Activated naive CD8-positive, alpha-beta T cell treated with anti-CD3 and anti-CD28 coated beads for 36 hours (primary cell): ENCODE data around the gene MED16. TPM values are rescaled to one million over a fixed set of nuclear protein-coding genes. Genes with fewer than 3 reads are reported as not detected.
"Not testable (repeated sequence)": the region's sequence is repeated elsewhere in the genome, so short reads cannot be mapped to it uniquely, and the experiment has no call there.

Experiments used
- DNase-seq: peaks from one replicate; pipeline ENCODE4 v3.0.0; 2021
- H3K27ac Mint-ChIP-seq: one replicate; pipeline ENCODE4 v1.8.0; 2022; ENCODE audit warnings: mild to moderate bottlenecking, moderate library complexity, mixed read lengths
- H3K27me3 Mint-ChIP-seq: one replicate; pipeline ENCODE4 v1.8.0; 2022; ENCODE audit warnings: mild to moderate bottlenecking, mixed read lengths
- H3K36me3 Mint-ChIP-seq: one replicate; pipeline ENCODE4 v1.8.0; 2021; ENCODE audit warnings: mild to moderate bottlenecking, mixed read lengths
- H3K4me1 Mint-ChIP-seq: one replicate; pipeline ENCODE4 v1.8.0; 2021; ENCODE audit warnings: mixed read lengths
- H3K4me3 Mint-ChIP-seq: one replicate; pipeline ENCODE4 v1.8.0; 2022; ENCODE audit warnings: mild to moderate bottlenecking, moderate library complexity, mixed read lengths
- H3K9me3 Mint-ChIP-seq: one replicate; pipeline ENCODE4 v1.8.0; 2022; ENCODE audit warnings: mixed read lengths
- total RNA-seq, 2 experiments: library from RNA; stranded (reverse); gene quantifications; one replicate each; pipeline ENCODE4 v1.2.3, GENCODE V29; 2021

Gene MED16
- total RNA-seq, 2 experiments from 2014 or later: 39.8 to 40.3 TPM

DNA sequence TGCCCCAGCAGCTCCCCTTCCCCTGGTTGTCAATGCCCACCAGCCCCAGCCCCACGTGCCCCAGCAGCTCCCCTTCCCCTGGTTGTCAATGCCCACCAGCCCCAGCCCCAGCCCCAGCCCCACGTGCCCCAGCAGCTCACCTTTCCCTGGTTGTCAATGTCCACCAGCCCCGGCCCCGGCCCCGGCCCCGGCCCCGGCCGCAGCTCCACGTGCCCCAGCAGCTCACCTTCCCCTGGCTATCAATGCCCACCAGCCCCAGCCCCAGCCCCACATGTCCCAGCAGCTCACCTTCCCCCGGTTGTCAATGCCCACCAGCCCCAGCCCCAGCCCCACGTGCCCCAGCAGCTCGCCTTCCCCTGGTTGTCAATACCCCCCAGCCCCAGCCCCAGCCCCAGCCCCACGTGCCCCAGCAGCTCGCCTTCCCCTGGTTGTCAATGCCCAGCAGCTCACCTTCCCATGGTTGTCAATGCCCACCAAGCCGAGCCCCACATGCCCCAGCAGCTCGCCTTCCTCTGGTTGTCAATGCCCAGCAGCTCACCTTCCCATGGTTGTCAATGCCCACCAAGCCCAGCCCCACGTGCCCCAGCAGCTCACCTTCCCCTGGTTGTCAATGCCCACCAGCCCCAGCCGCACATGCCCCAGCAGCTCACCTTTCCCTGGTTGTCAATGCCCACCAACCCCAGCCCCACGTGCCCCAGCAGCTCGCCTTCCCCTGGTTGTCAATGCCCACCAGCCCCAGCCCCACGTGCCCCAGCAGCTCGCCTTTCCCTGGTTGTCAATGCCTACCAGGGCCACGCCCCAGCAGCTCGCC lies 14.0 kb downstream of the MED16 start:
- H3K9me3 Mint-ChIP-seq, H3K27ac Mint-ChIP-seq, H3K4me3 Mint-ChIP-seq: not testable (repeated sequence)

DNA sequence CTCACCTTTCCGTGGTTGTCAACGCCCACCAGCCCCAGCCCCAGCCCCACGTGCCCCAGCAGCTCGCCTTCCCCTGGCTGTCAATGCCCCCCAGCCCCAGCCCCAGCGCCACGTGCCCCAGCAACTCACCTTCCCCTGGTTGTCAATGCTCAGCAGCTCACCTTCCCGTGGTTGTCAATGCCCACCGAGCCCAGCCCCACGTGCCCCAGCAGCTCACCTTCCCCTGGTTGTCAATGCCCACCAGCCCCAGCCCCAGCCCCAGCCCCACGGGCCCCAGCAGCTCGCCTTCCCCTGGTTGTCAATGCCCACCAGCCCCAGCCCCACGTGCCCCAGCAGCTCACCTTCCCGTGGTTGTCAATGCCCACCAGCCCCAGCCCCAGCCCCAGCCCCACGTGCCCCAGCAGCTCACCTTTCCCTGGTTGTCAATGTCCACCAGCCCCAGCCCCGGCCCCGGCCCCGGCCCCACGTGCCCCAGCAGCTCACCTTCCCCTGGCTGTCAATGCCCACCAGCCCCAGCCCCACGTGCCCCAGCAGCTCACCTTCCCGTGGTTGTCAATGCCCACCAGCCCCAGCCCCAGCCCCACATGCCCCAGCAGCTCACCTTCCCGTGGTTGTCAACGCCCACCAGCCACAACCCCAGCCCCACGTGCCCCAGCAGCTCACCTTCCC lies 14.9 kb downstream of the MED16 start:
- not testable (repeated sequence) for H3K4me1 Mint-ChIP-seq, H3K27ac Mint-ChIP-seq, DNase-seq, H3K36me3 Mint-ChIP-seq, H3K4me3 Mint-ChIP-seq, H3K9me3 Mint-ChIP-seq, H3K27me3 Mint-ChIP-seq

More for the DNA sequence above, 14.0 kb downstream of the MED16 start:
- DNase-seq, H3K36me3 Mint-ChIP-seq, H3K4me1 Mint-ChIP-seq, H3K27me3 Mint-ChIP-seq: not testable (repeated sequence)

DNA sequence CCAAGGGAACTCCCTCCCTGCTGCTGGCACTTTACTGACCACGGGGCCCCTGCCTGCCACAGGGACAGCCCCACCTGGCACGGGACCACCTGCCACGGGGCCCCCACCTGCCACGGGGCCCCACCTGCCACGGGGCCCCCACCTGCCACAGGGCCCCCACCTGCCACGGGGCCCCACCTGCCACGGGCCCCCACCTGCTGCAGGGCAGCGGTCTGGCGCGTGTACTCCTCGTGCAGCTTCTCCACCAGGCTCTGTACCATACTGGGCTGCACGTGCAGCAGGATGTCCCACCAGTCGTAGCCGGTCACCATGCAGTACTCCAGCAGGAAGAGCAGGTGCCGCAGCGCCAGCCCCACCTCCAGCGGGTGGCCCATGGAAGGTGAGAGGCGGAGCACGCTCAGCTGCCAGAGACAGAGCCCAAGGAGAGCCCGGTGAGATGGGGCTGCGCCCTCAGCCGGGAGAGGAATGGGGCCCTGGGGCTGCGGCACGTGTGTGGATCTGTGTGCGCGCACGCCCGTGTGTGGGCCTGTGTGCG lies 16.1 kb downstream of the MED16 start:
- peaks cover 8% of the 10 kb centered on the region for H3K4me1 Mint-ChIP-seq
- H3K27me3 Mint-ChIP-seq: no peaks in the 10 kb centered on the region

DNA sequence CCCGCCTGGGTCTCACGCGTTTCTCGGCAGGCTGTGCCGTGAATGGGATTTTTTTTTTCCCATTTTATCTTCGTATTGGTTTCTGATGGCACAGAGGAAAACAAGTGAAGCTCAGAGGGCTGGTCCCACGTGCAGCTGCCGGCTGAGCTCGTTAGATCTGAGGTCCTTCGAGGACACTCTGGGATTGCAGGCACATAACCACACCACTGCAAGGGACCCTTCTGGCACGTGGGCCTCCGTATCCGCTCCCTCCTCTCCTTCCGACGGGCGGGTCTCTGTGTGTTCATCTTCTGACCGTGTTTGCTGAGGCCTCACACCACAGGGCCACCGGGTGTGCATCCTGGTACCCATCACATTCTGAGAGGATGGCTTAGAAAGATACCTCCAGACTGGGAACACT lies 16.9 kb downstream of the MED16 start:
- Mint-ChIP-seq H3K27me3 (no peaks in the 10 kb centered on the region), H3K27ac (no peak overlapping the region), H3K36me3 (no peaks in the 10 kb centered on the region), H3K4me3 (no peak overlapping the region), H3K9me3 (no peaks in the 10 kb centered on the region), H3K4me1 (peaks cover 9% of the 10 kb centered on the region)
- DNase-seq: no peak

More for the DNA sequence above, 16.1 kb downstream of the MED16 start:
- H3K36me3 Mint-ChIP-seq: no peaks in the 10 kb centered on the region
- DNase-seq: no peak
- no peak overlapping the region for H3K27ac Mint-ChIP-seq
- no peak overlapping the region for H3K4me3 Mint-ChIP-seq
- no peaks in the 10 kb centered on the region for H3K9me3 Mint-ChIP-seq

DNA sequence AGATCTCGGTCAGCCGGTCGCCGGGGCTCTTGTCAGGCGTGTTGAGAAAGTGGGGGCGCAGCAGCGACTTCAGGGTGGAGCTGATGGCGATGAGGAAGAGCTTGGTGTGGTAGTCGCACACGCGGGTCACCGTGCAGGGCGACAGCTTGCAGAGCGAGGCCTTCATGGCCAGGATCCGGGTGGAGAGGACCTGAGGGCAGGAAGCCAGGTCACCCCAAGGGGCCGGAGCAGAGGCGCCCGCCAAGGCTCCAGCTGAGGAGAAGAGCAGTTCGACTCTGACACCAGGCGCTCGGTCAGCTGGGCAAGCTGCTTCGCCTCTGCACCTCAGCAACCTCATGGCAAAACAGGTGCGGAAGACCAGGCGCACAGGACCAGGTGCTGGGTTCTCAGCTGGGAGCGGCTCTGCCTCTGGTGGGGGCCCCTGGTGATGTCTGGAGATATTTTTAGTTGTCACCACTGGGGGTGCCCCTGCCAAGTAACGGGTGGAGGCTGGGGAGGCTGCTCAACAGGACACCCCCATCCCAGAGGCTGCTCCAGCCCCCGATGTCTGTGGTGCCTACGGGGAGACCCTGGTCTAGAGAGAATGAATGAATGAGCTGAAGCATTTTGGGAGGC lies 17.6 kb downstream of the MED16 start:
- Mint-ChIP-seq H3K27me3 (no peaks in the 10 kb centered on the region), H3K9me3 (no peaks in the 10 kb centered on the region), H3K27ac (no peak overlapping the region), H3K4me1 (peaks cover 9% of the 10 kb centered on the region), H3K36me3 (peaks cover under 1% of the 10 kb centered on the region), H3K4me3 (no peak overlapping the region)
- DNase-seq: no peak

DNA sequence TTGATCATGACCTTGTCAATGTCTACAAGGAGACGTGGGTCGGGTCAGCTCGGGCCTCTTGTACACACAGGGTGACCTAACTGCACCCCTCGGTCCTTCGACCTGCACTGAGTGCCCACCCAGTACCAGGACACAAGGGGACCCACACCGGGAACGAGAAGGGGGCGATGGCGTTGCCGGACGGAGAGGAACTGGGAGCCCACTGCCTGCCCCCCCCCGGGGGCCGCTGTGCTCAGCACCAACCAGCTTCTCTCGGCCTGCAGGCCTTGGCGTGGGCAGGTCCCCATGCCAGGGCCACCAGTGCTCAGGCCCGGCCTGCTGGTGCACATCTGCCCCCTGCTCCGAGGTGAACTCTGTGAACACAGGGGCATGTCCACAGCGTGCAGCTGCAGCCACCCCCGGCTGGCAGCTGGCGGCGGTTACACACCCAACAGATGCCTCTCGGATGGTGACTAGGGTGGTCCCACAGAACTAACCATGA lies 19.4 kb downstream of the MED16 start:
- no peak overlapping the region for H3K4me3 Mint-ChIP-seq
- H3K9me3 Mint-ChIP-seq: no peaks in the 10 kb centered on the region
- no peak overlapping the region for H3K27ac Mint-ChIP-seq
- H3K27me3 Mint-ChIP-seq: no peaks in the 10 kb centered on the region
- DNase-seq: no peak
- H3K4me1 Mint-ChIP-seq: peaks cover 9% of the 10 kb centered on the region
- H3K36me3 Mint-ChIP-seq: peaks cover 3% of the 10 kb centered on the region

DNA sequence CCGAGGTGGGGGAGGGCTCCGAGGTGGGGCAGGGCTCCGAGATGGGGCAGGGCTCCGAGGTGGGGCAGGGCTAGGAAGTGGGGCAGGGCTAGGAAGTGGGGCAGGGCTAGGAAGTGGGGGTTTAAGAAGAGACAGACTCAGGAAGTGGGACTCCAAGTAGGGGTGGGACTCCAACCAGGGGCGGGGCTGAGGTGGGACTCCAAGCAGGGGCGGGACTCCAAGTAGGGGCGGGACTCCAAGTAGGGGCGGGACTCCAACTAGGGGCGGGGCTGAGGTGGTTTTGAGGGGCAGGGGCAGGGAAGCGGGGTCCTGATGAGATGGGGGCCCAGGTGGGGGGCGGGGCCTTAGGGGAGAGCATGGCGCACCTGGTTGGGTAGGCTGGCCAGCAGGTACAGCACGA lies 19.9 kb downstream of the MED16 start:
- Mint-ChIP-seq H3K4me3 (no peak overlapping the region), H3K9me3 (no peaks in the 10 kb centered on the region), H3K4me1 (peaks cover 9% of the 10 kb centered on the region), H3K27me3 (no peaks in the 10 kb centered on the region), H3K27ac (no peak overlapping the region), H3K36me3 (peaks cover 3% of the 10 kb centered on the region)
- peak; percentile 60 for DNase-seq

DNA sequence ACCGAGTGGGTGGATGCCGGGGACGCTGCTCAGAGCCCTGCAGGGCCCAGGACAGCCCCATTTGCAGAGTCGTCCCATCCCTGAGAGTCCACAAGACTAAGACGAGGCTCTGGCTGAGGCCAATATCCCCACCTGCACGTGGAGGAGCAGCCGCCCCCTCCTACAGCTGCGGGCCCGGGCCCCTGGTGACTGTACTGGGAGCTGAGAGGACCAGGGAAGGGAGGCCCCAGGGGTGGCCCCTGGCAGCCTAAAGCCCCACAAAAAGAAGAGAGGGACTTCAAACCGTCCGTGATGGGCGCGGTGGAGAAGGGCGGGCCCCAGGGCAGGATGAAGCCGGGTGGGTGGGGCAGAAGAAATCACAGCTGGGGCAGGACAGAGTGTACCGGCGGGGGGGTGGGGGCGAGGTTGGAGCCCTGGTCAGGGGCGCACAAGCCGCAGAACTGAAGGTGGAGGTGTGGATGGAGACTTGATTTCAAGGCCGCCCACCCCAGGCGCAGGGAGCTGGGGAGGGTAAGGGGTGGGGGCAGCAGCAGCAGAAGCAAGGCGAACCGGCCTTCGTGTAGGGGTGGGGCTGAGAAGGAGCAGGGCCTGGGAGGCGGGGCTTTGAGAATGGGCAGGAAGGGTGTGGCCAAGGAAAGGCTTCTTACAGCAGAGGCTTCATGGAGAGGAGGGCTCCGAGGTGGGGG lies 20.6 kb downstream of the MED16 start:
- peaks cover 9% of the 10 kb centered on the region for H3K4me1 Mint-ChIP-seq
- H3K4me3 Mint-ChIP-seq: peak overlapping the region; percentile 45
- peak overlapping the region; percentile 48 for H3K27ac Mint-ChIP-seq
- peaks cover 3% of the 10 kb centered on the region for H3K36me3 Mint-ChIP-seq
- no peaks in the 10 kb centered on the region for H3K9me3 Mint-ChIP-seq
- peak; percentile 86 for DNase-seq
- H3K27me3 Mint-ChIP-seq: no peaks in the 10 kb centered on the region

DNA sequence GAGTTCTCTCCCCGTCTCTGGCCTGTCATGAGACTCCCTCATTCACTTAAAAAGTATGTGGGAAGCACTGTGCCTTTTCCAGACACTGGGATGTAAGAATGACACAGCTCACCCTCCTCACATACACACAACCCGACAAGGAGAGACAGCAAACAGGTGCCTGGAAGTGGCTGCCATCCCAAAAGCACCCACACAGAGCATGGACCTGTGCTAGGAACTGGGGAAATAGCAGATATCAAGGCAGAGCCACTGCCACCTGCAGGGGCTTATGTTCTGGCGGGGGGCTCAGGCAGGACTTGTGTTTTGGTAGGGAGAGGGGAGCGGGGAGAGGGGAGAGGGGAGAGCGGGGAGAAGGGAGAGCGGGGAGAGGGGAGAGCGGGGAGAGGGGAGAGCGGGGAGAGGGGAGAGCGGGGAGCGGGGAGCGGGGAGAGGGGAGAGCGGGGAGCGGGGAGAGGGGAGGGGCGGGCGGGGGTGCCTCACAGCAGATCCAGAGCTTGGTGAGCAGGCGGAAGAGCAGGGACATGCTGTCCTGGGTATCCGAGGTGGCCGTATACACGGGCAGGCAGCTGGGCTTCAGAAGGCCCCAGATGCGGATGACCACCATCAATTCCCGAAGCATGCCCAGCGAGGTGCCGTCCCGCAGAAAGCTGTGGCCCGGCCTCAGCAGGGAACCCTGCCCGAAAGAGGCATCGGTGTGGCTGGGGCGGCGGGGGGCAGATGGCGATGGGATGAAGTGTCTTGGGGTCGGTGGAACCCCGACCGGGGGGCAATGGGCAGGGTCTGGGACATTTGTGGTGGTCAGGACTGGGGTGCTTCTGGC lies 21.3 kb downstream of the MED16 start:
- H3K4me1 Mint-ChIP-seq: peaks cover 9% of the 10 kb centered on the region
- no peaks in the 10 kb centered on the region for H3K9me3 Mint-ChIP-seq
- peaks cover 3% of the 10 kb centered on the region for H3K36me3 Mint-ChIP-seq
- no peaks in the 10 kb centered on the region for H3K27me3 Mint-ChIP-seq
- H3K27ac Mint-ChIP-seq: no peak overlapping the region
- no peak for DNase-seq
- H3K4me3 Mint-ChIP-seq: peak overlapping the region; percentile 29

DNA sequence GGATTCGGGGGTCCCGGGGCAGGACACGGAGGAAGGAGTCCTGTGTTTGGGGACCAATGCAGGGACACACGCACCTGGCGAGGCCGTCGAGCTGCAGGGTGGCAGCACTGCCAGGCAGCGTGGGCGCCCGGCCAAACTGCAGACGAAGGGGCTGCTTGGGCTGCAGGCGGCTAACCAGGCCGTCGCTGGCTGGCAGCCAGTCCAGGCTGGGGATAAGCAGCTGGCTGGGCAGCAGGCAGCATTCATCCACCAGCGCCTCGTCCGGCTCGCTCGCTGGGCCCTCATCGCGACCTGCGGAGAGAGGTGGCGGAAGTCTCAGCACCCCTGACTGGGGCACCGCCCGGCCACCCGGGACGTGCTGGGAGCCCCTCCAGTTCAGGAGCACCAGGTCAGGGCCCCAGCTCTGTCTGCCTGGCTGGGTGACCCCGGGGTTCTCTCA lies 22.0 kb downstream of the MED16 start:
- no peak overlapping the region for H3K27ac Mint-ChIP-seq

DNA sequence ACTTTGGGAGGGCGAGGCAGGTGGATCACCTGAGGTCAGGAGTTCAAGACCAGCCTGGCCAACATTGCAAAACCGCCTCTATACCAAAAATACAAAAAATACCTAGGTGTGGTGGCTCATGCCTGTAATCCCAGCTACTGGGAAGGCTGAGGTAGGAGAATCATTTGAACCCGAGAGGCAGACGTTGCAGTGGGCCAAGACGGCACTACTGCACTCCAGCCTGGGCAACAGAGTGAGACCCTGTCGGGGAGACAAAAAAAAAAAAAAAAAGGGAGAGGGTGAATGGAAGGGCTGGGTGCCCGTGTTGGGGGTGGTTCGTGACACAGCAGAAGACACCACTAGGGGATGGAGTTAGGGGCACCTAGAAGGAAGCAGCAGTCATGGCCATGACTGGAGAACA lies 22.7 kb downstream of the MED16 start:
- H3K36me3 Mint-ChIP-seq: peaks cover 3% of the 10 kb centered on the region
- H3K27ac Mint-ChIP-seq: no peak overlapping the region
- H3K4me1 Mint-ChIP-seq: peaks cover 9% of the 10 kb centered on the region
- no peaks in the 10 kb centered on the region for H3K9me3 Mint-ChIP-seq
- H3K27me3 Mint-ChIP-seq: no peaks in the 10 kb centered on the region
- no peak for DNase-seq
- peak overlapping the region; percentile 18 for H3K4me3 Mint-ChIP-seq

More for the DNA sequence above, 22.0 kb downstream of the MED16 start:
- H3K36me3 Mint-ChIP-seq: peaks cover 3% of the 10 kb centered on the region
- H3K4me3 Mint-ChIP-seq: no peak overlapping the region
- no peaks in the 10 kb centered on the region for H3K27me3 Mint-ChIP-seq
- no peak for DNase-seq
- no peaks in the 10 kb centered on the region for H3K9me3 Mint-ChIP-seq
- peaks cover 9% of the 10 kb centered on the region for H3K4me1 Mint-ChIP-seq

DNA sequence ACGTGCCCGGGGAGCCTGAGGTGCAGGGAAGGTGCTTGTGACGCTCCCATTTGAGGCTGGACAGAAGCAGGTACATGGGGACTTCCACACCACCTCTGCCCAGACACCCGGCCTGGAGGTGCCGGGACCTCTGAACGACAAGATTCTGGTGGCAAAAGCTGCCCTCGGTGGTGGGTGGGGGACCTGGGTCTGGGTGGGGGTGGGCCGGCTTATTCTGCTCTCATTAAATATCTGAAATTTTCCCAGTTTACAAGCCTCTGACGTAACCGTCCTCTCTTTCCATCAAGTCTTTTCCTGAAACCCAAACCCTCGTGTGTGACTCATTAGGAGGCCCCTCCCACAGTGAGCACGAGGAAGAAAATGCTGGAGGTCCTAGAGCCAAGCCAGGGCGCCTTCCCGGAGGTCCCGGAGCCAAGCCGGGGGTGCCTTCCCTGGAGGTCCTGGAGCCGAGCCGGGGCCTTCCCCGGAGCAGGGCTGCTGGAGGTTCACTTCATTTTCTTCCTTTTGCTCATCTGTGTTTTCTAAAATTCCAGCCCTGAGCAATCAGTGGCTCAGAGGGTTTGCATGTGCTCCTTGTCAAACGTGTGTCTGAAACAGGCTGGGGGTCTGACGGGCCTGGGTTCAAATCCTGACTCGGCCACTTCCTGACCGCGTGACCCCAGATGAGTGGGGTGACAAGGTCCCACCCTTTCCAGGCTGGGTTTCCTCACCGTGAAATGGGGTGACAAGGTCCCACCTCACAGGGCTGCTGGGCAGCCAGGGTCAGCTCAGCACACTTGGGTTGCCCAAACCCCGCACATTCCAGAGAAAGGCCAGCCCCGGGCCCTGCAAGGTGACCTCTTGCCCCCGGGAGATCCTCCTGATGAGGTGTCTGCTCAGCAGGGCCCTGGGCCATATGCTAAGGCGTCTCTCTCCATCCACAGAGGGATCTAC lies 23.5 kb downstream of the MED16 start:
- H3K36me3 Mint-ChIP-seq: peaks cover 3% of the 10 kb centered on the region
- peaks cover 9% of the 10 kb centered on the region for H3K4me1 Mint-ChIP-seq
- no peaks in the 10 kb centered on the region for H3K9me3 Mint-ChIP-seq
- H3K27me3 Mint-ChIP-seq: no peaks in the 10 kb centered on the region
- H3K4me3 Mint-ChIP-seq: no peak overlapping the region
- no peak for DNase-seq
- no peak overlapping the region for H3K27ac Mint-ChIP-seq
